CD4-positive, alpha-beta T cell (primary cell): ENCODE data around the gene APP. TPM values are rescaled to one million over a fixed set of nuclear protein-coding genes. Genes with fewer than 3 reads are reported as not detected.

Experiments used
- ATAC-seq: fragments of 200-7000 bp; cut with Tn5 transposase; one replicate; pipeline ENCODE4 v1.10.0; 2022; ENCODE audit warnings: mild to moderate bottlenecking; ENCODE audit not compliant: poor library complexity
- CTCF ChIA-PET: fragments of 350-600 bp; sonication (Branson Sonifier 250); formaldehyde crosslinking; loops from one replicate; lab custom pipeline; 2021; ENCODE audit warnings: antibody characterized with exemption, inconsistent platforms; lab: Charles Lee
- POLR2A ChIA-PET: fragments of 350-600 bp; sonication (Branson Sonifier 250); formaldehyde crosslinking; loops from one replicate; lab custom pipeline; 2021; ENCODE audit warnings: antibody characterized with exemption, inconsistent platforms; lab: Charles Lee
- DNase-seq, 14 experiments: peaks; one replicate each; pipeline ENCODE4 v3.0.0-alpha.2; 2013 to 2020; ENCODE audit warnings: mixed read lengths in 2 of 14
- H3K27ac ChIP-seq, 2 donors: one replicate each; pipeline versions ENCODE4 v1.5.1 to v1.7.0; 2013; ENCODE audit warnings: low read length in 2 of 2, low read depth in 1 of 2, mild to moderate bottlenecking in 1 of 2
- H3K27me3 ChIP-seq, 2 experiments: 1 replicate in 1 of 2; 2 replicates in 1 of 2; pipeline versions ENCODE4 v1.6.1 to v1.7.0; 2013; ENCODE audit warnings: low read length in 2 of 2, control low read depth in 1 of 2, mild to moderate bottlenecking in 1 of 2, moderate library complexity in 1 of 2; ENCODE audit not compliant: insufficient read depth in 2 of 2, control insufficient read depth in 1 of 2
- H3K36me3 ChIP-seq: one replicate; pipeline ENCODE4 v1.6.1; 2013; ENCODE audit warnings: low read length, control low read depth; ENCODE audit not compliant: insufficient read depth
- H3K4me1 ChIP-seq: one replicate; pipeline ENCODE4 v1.6.1; 2013; ENCODE audit warnings: low read length, control low read depth; ENCODE audit not compliant: insufficient read depth
- H3K4me3 ChIP-seq: one replicate; pipeline ENCODE4 v1.5.1; 2013; ENCODE audit warnings: mild to moderate bottlenecking, low read length, moderate library complexity
- H3K9me3 ChIP-seq, 2 experiments: 1 replicate in 1 of 2; 2 replicates in 1 of 2; pipeline versions ENCODE4 v1.6.1 to v1.7.0; 2013; ENCODE audit warnings: low read length in 2 of 2, mild to moderate bottlenecking in 2 of 2, control low read depth in 1 of 2, moderate library complexity in 1 of 2; ENCODE audit not compliant: control insufficient read depth in 1 of 2, insufficient read depth in 1 of 2
- H3K27ac Mint-ChIP-seq: one replicate; pipeline ENCODE4 v1.8.0; 2020; ENCODE audit warnings: mixed read lengths
- H3K27me3 Mint-ChIP-seq: one replicate; pipeline ENCODE4 v1.8.0; 2021; ENCODE audit warnings: mixed read lengths
- H3K36me3 Mint-ChIP-seq: one replicate; pipeline ENCODE4 v1.8.0; 2021; ENCODE audit warnings: low read depth, mixed read lengths
- H3K4me1 Mint-ChIP-seq: one replicate; pipeline ENCODE4 v1.8.0; 2021; ENCODE audit warnings: low read depth, mixed read lengths
- H3K4me3 Mint-ChIP-seq: one replicate; pipeline ENCODE4 v1.8.0; 2020; ENCODE audit warnings: mild to moderate bottlenecking, mixed read lengths
- H3K9me3 Mint-ChIP-seq: one replicate; pipeline ENCODE4 v1.8.0; 2020; ENCODE audit warnings: mixed read lengths
- CTCF ChIP-seq: fragments of 200-600 bp; IDR thresholded peaks from one replicate; pipeline ENCODE4 v1.8.0; 2022; ENCODE audit warnings: antibody characterized with exemption, mild to moderate bottlenecking
- intact Hi-C, 2 experiments: fragments of 100-400 bp; cut with DNase I in 1 of 2; cut with micrococcal nuclease in 1 of 2; formaldehyde crosslinking; loops; one replicate each; pipeline versions ENCODE4 v1.15.1 to v1.9.0; 2023 to 2025; cut with DNase I, micrococcal nuclease
- total RNA-seq, 174 experiments: library from RNA in 2 of 174; stranded (reverse) in 2 of 174; gene quantifications; one replicate each; pipeline ENCODE4 v1.2.3 and lab custom pipeline; 2021 to 2026

Gene APP
- total RNA-seq, 2 experiments from 2014 or later: 43.6 to 44.4 TPM

- Mint-ChIP-seq H3K27me3 (no peaks in the 10 kb centered on the region), H3K36me3 (peaks cover 32% of the 10 kb centered on the region), H3K4me1 (no peaks in the 10 kb centered on the region), H3K4me3 (no peak overlapping the region), H3K9me3 (no peaks in the 10 kb centered on the region), H3K27ac (no peak overlapping the region)
- no peak overlapping the region for H3K4me3 ChIP-seq
- DNase-seq (no peak), ATAC-seq (no peak)
- CTCF ChIA-PET: no interaction called here
- POLR2A ChIA-PET: no interaction called here
- H3K4me1 ChIP-seq: no peaks in the 10 kb centered on the region
- intact Hi-C loops: no loop called here
- no peaks in the 10 kb centered on the region for H3K36me3 ChIP-seq
- H3K27me3 ChIP-seq: no peaks in the 10 kb centered on the region
- TF ChIP-seq CTCF: no peak
- H3K9me3 ChIP-seq: peaks cover 0 to 4% of the 10 kb centered on the region in 2 experiments
- H3K27ac ChIP-seq: no peak overlapping the region
Measured at GRCh38 chr21:25944672-25945213, 225.8 kb downstream of the APP start.

- ATAC-seq (no peak), DNase-seq (no peak)
- Mint-ChIP-seq H3K36me3 (peaks cover 27% of the 10 kb centered on the region), H3K4me3 (no peak overlapping the region), H3K4me1 (no peaks in the 10 kb centered on the region), H3K27ac (no peak overlapping the region), H3K9me3 (no peaks in the 10 kb centered on the region), H3K27me3 (no peaks in the 10 kb centered on the region)
- Histone ChIP-seq H3K27me3 (no peaks in the 10 kb centered on the region), H3K27ac (no peak overlapping the region), H3K4me1 (no peaks in the 10 kb centered on the region), H3K9me3 (peaks cover 0 to 4% of the 10 kb centered on the region in 2 experiments), H3K36me3 (no peaks in the 10 kb centered on the region), H3K4me3 (no peak overlapping the region)
- no peak for TF ChIP-seq CTCF
- intact Hi-C loops: no loop called here
- CTCF ChIA-PET: no interaction called here
- POLR2A ChIA-PET: no interaction called here
Measured at GRCh38 chr21:25944082-25944481, 226.5 kb downstream of the APP start.

GRCh38 chr21:25942135-25942534, 228.4 kb downstream of the APP start:
- ATAC-seq: no peak

More at GRCh38 chr21:25942135-25942534, 228.4 kb downstream of the APP start:
- Mint-ChIP-seq H3K27me3 (no peaks in the 10 kb centered on the region), H3K36me3 (peaks cover 15% of the 10 kb centered on the region), H3K27ac (no peak overlapping the region), H3K9me3 (no peaks in the 10 kb centered on the region), H3K4me1 (no peaks in the 10 kb centered on the region), H3K4me3 (no peak overlapping the region)
- intact Hi-C loops: no loop called here
- Histone ChIP-seq H3K4me1 (no peaks in the 10 kb centered on the region), H3K9me3 (peaks cover 0 to 4% of the 10 kb centered on the region in 2 experiments), H3K4me3 (no peak overlapping the region), H3K27ac (no peak overlapping the region), H3K36me3 (no peaks in the 10 kb centered on the region), H3K27me3 (no peaks in the 10 kb centered on the region)
- ChIA-PET POLR2A (no interaction called here), CTCF (no interaction called here)
- no peak for DNase-seq
- no peak for TF ChIP-seq CTCF
